Gastrocnemius medialis (tissue), 4 donors: ENCODE data around the gene ARHGEF10L.

ENCODE experiments used
- POLR2A ChIP-seq, 2 donors: fragments of 450-650 bp; IDR thresholded peaks; one replicate each; pipeline ENCODE4 v1.6.1; 2017; ENCODE audit warnings: antibody characterized with exemption in 2 of 2, mild to moderate bottlenecking in 2 of 2, moderate library complexity in 2 of 2
- TF ChIP-seq, protein P1 (sequence below), 5 experiments: fragments of 450-650 bp in 3 of 5; fragments of 200-600 bp in 2 of 5; sonication (generic) in 2 of 5; IDR thresholded peaks in 4 of 5; conservative IDR thresholded peaks in 1 of 5; 1 replicate in 4 of 5; 2 replicates in 1 of 5; pipeline ENCODE4 v1.5.1; 2016 to 2019; ENCODE audit warnings: antibody characterized with exemption in 5 of 5, mild to moderate bottlenecking in 3 of 5, moderate library complexity in 3 of 5

DNA sequence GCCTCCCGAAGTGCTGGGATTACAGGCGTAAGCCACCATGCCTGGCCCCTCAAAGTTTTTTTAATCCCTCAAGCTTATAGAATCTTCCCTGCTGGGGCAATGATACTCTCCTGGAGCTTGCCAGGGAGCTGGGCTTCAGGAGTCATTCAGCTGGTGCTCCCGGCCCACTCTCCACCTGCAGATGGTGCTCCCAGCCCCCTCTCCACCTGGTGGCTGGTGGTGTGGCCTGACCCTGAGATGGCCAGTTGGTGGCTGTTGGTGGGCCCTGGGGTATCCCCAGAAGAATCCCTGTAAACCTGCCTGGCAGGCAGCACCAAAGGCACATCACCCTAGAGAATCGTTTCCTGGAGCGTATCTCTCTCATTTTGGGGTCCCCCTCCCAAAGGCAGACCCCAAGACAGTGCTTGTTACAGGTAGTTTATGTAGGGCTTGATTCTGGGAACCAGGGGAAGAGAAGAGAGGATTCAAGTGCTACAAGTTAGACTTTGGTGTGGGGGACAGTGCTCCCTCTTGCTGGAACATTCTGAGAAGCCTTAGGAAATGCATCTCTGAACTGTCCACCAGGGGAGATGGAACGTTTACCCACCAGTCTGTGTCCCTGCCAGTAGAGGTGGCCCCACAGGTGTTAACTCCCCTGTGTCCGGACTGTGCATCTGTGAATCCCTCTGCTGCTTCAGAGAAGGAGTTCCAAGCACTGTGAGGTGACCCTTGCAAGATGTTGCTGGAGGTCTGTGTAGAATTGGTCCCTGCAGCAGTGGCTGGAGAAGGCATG lies 186.5 kb downstream of the ARHGEF10L start:
- TF ChIP-seq, protein P1, sequence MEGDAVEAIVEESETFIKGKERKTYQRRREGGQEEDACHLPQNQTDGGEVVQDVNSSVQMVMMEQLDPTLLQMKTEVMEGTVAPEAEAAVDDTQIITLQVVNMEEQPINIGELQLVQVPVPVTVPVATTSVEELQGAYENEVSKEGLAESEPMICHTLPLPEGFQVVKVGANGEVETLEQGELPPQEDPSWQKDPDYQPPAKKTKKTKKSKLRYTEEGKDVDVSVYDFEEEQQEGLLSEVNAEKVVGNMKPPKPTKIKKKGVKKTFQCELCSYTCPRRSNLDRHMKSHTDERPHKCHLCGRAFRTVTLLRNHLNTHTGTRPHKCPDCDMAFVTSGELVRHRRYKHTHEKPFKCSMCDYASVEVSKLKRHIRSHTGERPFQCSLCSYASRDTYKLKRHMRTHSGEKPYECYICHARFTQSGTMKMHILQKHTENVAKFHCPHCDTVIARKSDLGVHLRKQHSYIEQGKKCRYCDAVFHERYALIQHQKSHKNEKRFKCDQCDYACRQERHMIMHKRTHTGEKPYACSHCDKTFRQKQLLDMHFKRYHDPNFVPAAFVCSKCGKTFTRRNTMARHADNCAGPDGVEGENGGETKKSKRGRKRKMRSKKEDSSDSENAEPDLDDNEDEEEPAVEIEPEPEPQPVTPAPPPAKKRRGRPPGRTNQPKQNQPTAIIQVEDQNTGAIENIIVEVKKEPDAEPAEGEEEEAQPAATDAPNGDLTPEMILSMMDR (IDR thresholded peaks at IDR 0.05 in 4 of 5, conservative IDR thresholded peaks at IDR 0.05 in 1 of 5): no peak
- TF ChIP-seq POLR2A (IDR thresholded peaks at IDR 0.05): no peak
